GM12891 (cell line): ENCODE measurements around the gene LCN10.

Experiments used
- POLR2A ChIP-seq: IDR thresholded peaks from 2 replicates; pipeline ENCODE4 v1.6.1; 2011; ENCODE audit warnings: low read depth, low read length, control low read depth
- POLR2AphosphoS5 ChIP-seq: IDR thresholded peaks from 2 replicates; pipeline ENCODE4 v1.6.1; 2011; ENCODE audit warnings: low read depth, low read length, control low read depth
- POU2F2 ChIP-seq: IDR thresholded peaks from 2 replicates; pipeline ENCODE4 v1.6.1; 2011; ENCODE audit warnings: low read depth, mild to moderate bottlenecking, control low read depth, low read length, moderate library complexity
- SPI1 ChIP-seq: IDR thresholded peaks from 2 replicates; pipeline ENCODE4 v1.6.1; 2011; ENCODE audit warnings: low read depth, low read length, control low read depth
- TAF1 ChIP-seq: IDR thresholded peaks from 2 replicates; pipeline ENCODE4 v1.6.1; 2011; ENCODE audit warnings: low read depth, low read length, control low read depth

DNA sequence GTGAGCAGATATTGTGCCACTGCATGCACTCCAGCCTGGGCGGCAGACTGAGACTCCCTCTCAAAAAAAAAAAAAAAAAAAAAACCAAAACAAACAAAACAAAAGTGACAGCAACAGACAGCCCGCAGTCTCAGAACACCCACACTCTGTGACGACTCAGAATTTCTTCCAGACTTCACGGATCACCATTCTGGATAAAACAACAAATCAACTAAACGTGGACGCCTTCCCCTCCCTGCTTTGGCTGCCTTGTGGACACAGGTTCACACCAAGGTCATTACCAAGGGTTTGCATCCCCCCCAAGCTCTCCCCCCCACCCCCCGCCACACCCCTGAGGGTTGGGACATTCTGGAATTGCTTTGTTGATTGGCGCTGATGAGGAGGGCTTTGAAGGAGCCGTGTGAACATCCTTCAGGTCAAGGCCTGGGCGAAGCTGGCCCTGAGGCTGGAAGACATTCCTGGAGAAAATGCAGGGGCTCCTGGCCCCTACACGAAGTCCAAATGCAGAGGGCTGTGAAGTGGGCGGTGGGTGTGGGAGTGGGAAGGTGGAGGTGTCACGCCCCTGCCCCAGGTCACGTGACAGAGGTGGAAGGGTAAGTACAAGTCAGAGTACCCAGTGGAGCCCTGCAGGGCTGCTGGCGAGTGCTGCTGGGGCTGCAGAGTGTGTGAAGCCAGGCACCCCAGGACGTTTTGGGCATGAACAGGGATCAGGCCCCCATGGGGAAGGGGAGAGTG lies 10.1 kb downstream of the LCN10 start:
- TF ChIP-seq TAF1 = no peak
- no peak for TF ChIP-seq POLR2A
- TF ChIP-seq POLR2AphosphoS5 = no peak
- no peak for TF ChIP-seq SPI1
- no peak for TF ChIP-seq POU2F2
